Tongue (tissue), 3 donors: ENCODE results near the gene AP2S1. TPM values are rescaled to one million over a fixed set of nuclear protein-coding genes. Genes with fewer than 3 reads are reported as not detected.
"Not testable (repeated sequence)": the region's sequence is repeated elsewhere in the genome, so short reads cannot be mapped to it uniquely, and the experiment has no call there.

Source experiments
- DNase-seq: peaks from one replicate; pipeline ENCODE4 v3.0.0-alpha.2; 2015
- small RNA-seq: library from RNA; depleted of rRNA; stranded (forward); fragments of <200 nt; gene quantifications from one replicate; pipeline ENCODE3, GENCODE V24; 2014; ENCODE audit warnings: low replicate concordance
- total RNA-seq: library from RNA; depleted of rRNA; stranded (reverse); fragments of >200 nt; gene quantifications from one replicate; pipeline ENCODE4 v1.2.3, GENCODE V29; 2014

Gene AP2S1
- total RNA-seq, 1 donor from 2014 or later: 43.3 TPM

DNA sequence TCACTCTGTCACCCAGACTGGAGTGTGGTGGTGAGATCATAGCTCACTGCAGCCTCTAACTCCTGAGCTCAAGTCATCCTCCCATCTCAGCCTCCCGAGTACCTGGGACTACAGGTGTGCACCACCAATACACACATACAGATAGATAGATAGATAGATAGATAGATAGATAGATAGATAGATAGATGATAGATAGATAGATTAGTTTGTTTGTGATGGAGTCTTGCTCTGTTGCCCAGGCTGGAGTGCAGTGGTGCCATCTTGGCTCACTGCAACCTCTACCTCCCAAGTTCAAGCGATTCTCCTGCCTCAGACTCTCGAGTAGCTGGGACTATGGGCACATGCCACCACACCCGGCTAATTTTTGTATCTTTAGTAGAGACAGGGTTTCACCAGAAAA lies 46.2 kb downstream of the AP2S1 start:
- DNase-seq: not testable (repeated sequence)

DNA sequence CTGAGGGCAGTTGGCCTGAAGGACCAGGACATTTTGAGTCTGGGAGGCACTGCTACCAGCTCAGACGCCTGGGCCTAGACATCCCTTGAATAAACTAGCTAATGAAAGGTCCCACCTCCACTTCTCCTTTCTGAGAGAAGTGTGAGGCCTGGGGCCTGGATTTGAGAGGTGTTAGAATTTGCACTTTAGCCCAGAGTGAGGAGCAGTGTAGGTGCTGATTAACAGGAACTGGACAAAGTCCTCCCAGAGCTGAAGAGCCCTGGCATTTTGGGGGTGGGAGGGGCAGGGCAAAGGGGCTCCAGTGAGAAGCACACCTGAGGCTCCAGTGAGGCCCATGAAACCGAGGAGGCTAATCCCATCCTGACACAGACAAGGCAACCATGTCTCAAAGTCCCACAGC lies 47.1 kb downstream of the AP2S1 start:
- no peak for DNase-seq

DNA sequence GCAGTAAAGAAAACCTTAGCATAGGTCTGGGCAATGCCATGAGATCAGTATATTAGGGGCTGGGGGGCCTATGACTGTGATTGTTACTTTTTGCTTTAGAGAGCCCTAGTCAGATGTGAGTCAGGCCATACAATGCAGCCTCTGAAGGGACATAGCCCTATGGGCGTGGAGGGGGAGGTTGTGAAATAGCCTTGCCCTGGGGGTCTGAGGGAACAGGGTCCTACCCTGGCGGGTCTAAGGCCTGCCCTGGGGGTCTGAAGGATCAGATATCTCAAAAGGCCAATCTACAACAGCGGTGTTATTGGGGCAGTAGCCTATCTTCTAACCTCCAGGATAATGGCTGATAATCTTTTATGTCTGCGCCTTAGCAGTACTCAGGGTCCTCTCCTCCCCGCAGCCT lies 48.5 kb downstream of the AP2S1 start:
- no peak for DNase-seq

DNA sequence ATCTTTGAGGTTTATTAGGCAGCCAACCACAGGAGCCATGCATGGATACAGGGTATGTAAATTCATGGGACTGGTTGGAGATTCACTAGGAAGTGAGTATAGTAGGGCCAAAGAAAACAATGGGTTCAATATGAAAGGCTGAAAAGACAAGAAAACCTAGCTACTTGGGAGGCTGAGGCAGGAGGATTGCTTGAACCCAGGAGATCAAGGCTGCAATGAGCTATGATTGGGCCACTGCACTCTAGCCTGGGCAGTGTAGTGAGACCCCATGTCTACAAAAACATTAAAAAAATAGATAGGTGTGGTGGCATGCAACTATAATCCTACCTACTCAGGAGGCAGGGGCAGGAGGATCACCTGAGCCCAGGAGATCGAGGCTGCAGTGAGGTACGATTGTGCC lies 51.9 kb downstream of the AP2S1 start:
- DNase-seq: no peak

DNA sequence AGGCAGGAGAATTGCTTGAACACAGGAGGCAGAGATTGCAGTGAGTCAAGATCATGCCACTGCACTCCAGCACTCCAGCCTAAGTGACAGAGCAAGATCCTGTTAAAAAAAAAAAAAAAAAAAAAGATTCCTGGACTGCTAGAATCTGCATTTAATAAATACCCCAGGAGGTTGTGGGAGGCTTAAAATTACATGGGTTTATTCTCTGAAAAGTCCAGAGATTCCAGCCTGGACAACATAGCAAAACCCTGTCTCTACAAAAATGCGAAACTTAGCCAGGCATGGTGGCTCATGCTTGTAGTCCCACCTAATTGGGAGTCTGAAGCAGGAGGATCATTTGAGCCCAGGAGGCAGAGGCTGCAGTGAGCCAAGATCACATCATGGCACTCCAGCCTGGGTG lies 52.8 kb downstream of the AP2S1 start:
- no peak for DNase-seq

DNA sequence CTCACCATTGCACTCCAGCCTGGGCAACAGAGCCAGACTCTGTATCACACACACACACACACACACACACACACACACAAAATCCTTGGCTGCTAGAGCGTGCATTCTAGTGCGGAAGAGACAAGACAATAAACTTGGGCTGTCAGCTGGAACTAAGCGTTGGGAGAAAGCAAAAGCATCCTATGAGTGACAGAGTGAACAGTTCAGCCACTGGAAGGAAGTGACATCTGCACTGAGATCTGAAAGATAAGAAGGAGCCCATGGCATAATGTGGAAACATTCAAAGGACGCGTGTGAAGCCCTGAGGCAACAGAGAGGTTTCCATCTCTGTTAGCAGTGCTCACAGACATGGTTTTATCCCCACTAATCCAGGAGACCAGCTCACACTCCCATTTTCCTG lies 58.7 kb downstream of the AP2S1 start:
- no peak for DNase-seq

DNA sequence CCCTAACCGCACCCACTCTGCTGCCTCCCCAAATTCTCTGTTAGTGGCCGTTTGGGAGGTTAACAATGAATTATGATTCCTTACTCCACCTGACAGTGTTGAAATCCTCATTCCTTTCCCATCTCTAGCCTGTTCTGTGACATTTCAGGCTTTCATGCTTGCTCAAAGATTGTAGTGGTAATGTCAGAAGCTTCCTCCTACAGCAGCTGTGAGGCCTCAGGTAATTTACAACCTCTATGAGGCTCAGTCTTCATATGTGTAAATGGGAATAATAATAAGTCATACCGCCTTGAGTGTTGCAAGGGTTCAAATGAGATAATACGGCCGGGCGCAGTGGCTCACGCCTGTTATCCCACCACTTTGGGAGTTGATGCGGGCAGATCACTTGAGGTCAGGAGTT lies 61.3 kb downstream of the AP2S1 start:
- DNase-seq: no peak

DNA sequence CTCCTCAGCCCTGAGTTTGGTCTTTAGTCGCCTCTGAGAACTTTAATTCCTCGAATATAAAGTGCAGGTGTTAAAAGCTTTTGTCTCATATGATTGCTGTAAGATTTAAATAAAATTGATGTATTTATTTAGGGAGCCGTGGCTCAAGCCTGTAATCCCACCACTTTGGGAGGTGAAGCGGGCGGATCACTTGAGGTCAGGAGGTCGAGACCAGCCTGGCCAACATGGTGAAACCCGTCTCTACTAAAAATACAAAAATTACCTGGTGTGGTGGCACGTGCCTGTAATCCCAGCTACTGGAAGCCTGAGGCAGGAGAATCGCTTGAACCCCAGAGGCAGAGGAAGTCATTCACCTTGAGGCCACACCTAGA lies 61.7 kb downstream of the AP2S1 start:
- no peak for DNase-seq

DNA sequence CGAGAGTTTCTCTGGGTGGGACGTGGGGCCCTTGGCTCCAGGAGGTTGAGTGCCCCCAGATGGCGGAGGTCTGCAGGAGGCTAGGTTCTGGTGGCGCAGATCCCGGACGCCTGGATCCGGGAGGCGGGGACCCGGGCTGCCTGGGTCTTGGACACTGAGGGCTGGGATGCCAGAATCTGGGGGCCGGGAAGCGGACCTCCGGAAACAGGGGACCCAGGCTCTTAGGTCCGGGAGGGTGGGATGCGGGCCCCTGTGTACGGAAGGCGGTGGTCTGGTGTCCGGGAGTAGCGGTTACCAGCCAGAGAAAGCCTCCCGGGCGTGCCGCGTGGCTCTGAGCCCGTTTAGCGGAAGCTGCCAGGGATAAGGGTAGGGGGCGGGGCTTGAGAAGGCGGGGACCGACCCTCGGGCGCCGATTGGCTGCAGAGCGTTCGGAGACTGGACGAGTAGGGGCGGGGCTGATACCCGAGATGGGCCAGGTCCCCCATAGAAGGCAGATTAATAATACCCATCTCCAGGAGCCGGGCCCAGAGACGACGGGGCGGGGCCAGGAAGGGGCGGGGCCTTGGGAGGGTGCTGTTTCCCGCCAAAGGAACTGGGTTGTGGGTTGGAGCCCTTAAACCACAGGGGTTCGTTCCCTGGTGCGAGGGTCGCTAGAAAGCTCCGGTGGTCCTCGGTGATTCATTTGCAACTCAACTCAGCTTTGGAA lies 62.2 kb downstream of the AP2S1 start, which contains the start of gene SLC1A5:
Gene SLC1A5 (minus strand): TSS at position 333 of the 706 bp plus-strand sequence. CDS start 629 bp downstream, outside the sequence.
- peak; percentile 97 for DNase-seq

Small RNA genes within 50 kb of the gene (small RNA-seq; reads per million reads assigned to genes)
- gene AC008622.3 (not detected), gene HNRNPMP2 (not detected)

Other genes starting within 250 kb of the AP2S1 start
- 141 TPM for gene CALM3, start 249.5 kb downstream of the AP2S1 start, total RNA-seq
- 4.5 TPM for gene PTGIR, start 225.8 kb downstream of the AP2S1 start, total RNA-seq
- gene GNG8, start 214.6 kb downstream of the AP2S1 start, total RNA-seq: not detected
- 11.5 TPM for gene DACT3, start 189.7 kb downstream of the AP2S1 start, total RNA-seq
- gene PRKD2, start 133.7 kb downstream of the AP2S1 start, total RNA-seq: 26.1 TPM
- gene FKRP, start 104.8 kb downstream of the AP2S1 start, total RNA-seq: 22.4 TPM
- 46.1 TPM for gene STRN4, start 104.4 kb downstream of the AP2S1 start, total RNA-seq
- gene SLC1A5, start 62.3 kb downstream of the AP2S1 start, total RNA-seq: 16.4 TPM
- 60.1 TPM for gene ARHGAP35, start 10.2 kb upstream of the AP2S1 start, total RNA-seq
- not detected for gene NPAS1, start 169.0 kb upstream of the AP2S1 start, total RNA-seq
- 11.1 TPM for gene TMEM160, start 197.8 kb upstream of the AP2S1 start, total RNA-seq